Cardiac muscle cell (in vitro differentiated cells and primary cell): ENCODE results near the gene SLC5A8. TPM values are rescaled to one million over a fixed set of nuclear protein-coding genes. Genes with fewer than 3 reads are reported as not detected.

Experiments used
- DNase-seq, 2 donors: peaks; one replicate each; pipeline versions ENCODE4 v3.0.0 to v3.0.0-alpha.2; 2010 to 2017; ENCODE audit warnings: low read depth in 1 of 2, low spot score in 1 of 2
- H3K27ac ChIP-seq: fragments of 200-600 bp; sonication (generic); 2 replicates; pipeline ENCODE4 v1.5.1; 2016
- H3K27me3 ChIP-seq: fragments of 200-600 bp; sonication (generic); 2 replicates; pipeline ENCODE4 v1.6.0; 2016; ENCODE audit warnings: control low read depth
- H3K36me3 ChIP-seq: fragments of 200-600 bp; sonication (generic); 2 replicates; pipeline ENCODE4 v1.5.1; 2016; ENCODE audit warnings: control low read depth
- H3K4me1 ChIP-seq: fragments of 200-600 bp; sonication (generic); 2 replicates; pipeline ENCODE4 v1.8.1; 2017; ENCODE audit warnings: low read depth, mild to moderate bottlenecking, mixed run types
- H3K4me3 ChIP-seq: fragments of 200-600 bp; sonication (generic); 2 replicates; pipeline ENCODE4 v1.5.1; 2016; ENCODE audit warnings: mild to moderate bottlenecking
- H3K9me3 ChIP-seq: fragments of 200-600 bp; sonication (generic); 2 replicates; pipeline ENCODE4 v1.5.1; 2017; ENCODE audit warnings: low read depth, mild to moderate bottlenecking, control low read depth
- polyA plus RNA-seq: library from polyadenylated mRNA; unstranded; fragments of >200 nt; fragmentation: Nextera tagmentation; extraction: Ambion mirVana; gene quantifications from 2 replicates; pipeline ENCODE4 v1.2.1, GENCODE V29; 2016
- total RNA-seq: library from RNA; depleted of rRNA; stranded (reverse); fragments of >200 nt; gene quantifications from 2 replicates; pipeline ENCODE4 v1.2.3, GENCODE V29; 2016
- TF ChIP-seq, protein P1 (sequence below): IDR thresholded peaks from 2 replicates; pipeline ENCODE4 v1.5.1; 2012; ENCODE audit warnings: low read depth, mild to moderate bottlenecking, low read length

Gene SLC5A8, protein sequence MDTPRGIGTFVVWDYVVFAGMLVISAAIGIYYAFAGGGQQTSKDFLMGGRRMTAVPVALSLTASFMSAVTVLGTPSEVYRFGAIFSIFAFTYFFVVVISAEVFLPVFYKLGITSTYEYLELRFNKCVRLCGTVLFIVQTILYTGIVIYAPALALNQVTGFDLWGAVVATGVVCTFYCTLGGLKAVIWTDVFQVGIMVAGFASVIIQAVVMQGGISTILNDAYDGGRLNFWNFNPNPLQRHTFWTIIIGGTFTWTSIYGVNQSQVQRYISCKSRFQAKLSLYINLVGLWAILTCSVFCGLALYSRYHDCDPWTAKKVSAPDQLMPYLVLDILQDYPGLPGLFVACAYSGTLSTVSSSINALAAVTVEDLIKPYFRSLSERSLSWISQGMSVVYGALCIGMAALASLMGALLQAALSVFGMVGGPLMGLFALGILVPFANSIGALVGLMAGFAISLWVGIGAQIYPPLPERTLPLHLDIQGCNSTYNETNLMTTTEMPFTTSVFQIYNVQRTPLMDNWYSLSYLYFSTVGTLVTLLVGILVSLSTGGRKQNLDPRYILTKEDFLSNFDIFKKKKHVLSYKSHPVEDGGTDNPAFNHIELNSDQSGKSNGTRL
- total RNA-seq, result not detected in 2 replicates
- polyA plus RNA-seq, result not detected in 2 replicates

GRCh38 chr12:101209319-101210302 is at the start of gene SLC5A8:
Gene SLC5A8, minus strand, starts transcription at chr12:101210238. Its CDS starts 390 bp downstream, at chr12:101209848.
- Histone ChIP-seq H3K4me1 (no peaks in the 10 kb centered on the region), H3K4me3 (peak within 1 kb of the TSS; percentile 31), H3K27ac (no peak within 1 kb of the TSS), H3K36me3 (no peaks in the 10 kb centered on the region), H3K27me3 (peaks cover 40% of the 10 kb centered on the region), H3K9me3 (no peaks in the 10 kb centered on the region)
- TF ChIP-seq, protein P1, sequence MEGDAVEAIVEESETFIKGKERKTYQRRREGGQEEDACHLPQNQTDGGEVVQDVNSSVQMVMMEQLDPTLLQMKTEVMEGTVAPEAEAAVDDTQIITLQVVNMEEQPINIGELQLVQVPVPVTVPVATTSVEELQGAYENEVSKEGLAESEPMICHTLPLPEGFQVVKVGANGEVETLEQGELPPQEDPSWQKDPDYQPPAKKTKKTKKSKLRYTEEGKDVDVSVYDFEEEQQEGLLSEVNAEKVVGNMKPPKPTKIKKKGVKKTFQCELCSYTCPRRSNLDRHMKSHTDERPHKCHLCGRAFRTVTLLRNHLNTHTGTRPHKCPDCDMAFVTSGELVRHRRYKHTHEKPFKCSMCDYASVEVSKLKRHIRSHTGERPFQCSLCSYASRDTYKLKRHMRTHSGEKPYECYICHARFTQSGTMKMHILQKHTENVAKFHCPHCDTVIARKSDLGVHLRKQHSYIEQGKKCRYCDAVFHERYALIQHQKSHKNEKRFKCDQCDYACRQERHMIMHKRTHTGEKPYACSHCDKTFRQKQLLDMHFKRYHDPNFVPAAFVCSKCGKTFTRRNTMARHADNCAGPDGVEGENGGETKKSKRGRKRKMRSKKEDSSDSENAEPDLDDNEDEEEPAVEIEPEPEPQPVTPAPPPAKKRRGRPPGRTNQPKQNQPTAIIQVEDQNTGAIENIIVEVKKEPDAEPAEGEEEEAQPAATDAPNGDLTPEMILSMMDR, result no peak
- DNase-seq, result peak in 1 of 2 donors; percentile 31

- H3K4me3 ChIP-seq, result no peak overlapping the region
- TF ChIP-seq, protein P1, result no peak
- no peak overlapping the region for H3K27ac ChIP-seq
- DNase-seq, result no peak
- no peaks in the 10 kb centered on the region for H3K27me3 ChIP-seq
- H3K36me3 ChIP-seq, result no peaks in the 10 kb centered on the region
- H3K4me1 ChIP-seq, result peaks cover 11% of the 10 kb centered on the region
- H3K9me3 ChIP-seq, result no peaks in the 10 kb centered on the region
These were observed 47.3 kb upstream of the SLC5A8 start for GRCh38 chr12:101257357-101257756.

DNA sequence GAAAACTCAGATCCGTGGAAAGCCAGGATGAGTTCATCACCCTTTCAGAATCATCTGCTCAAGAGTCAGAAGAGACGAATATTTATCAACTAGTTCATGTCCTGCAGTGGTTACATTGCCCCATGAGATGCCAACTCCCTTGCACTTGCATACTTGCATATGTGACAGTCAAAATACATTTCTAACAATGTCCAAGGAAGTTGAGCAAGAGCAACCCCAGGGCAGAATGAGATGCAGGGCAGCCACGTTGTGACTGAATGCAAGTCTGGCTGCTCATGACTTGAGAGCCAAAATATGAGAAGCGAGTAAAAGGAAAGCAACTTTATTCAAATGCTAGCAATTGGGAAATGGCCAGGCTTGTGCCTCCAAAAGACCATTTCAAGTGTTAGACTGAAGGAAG is 46.2 kb upstream of the SLC5A8 start:
- Histone ChIP-seq H3K4me1 (peaks cover 11% of the 10 kb centered on the region), H3K36me3 (no peaks in the 10 kb centered on the region), H3K27ac (no peak overlapping the region), H3K9me3 (no peaks in the 10 kb centered on the region), H3K27me3 (no peaks in the 10 kb centered on the region), H3K4me3 (no peak overlapping the region)
- DNase-seq, result no peak
- TF ChIP-seq, protein P1, result no peak

GRCh38 chr12:101243616-101244015 is 33.6 kb upstream of the SLC5A8 start:
- TF ChIP-seq, protein P1, result no peak
- no peak for DNase-seq
- Histone ChIP-seq H3K4me1 (peaks cover 8% of the 10 kb centered on the region), H3K27me3 (no peaks in the 10 kb centered on the region), H3K9me3 (no peaks in the 10 kb centered on the region), H3K36me3 (no peaks in the 10 kb centered on the region), H3K4me3 (no peak overlapping the region), H3K27ac (no peak overlapping the region)

DNA sequence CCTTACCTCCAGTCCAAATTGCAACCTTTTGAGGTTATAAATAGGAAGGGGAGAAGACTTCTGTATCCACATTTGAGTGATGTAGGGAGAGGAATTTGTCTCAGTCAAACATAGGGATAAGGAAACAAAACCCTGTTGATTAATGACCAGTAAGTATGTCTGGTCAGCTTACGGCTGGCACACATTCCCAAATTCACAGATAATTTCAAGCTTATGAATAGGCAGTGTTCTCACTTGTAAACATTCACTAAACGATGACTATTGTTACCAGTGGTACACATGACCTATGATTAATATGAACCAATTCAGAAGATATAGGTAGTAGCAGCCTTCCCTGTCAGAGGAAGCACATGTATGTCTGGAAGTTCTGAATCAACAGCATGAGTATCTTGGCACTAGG is 33.0 kb upstream of the SLC5A8 start:
- TF ChIP-seq, protein P1, result no peak
- H3K4me3 ChIP-seq, result no peak overlapping the region
- no peaks in the 10 kb centered on the region for H3K27me3 ChIP-seq
- peaks cover 8% of the 10 kb centered on the region for H3K4me1 ChIP-seq
- peak in 1 of 2 donors; percentile 9 for DNase-seq
- peak overlapping the region; percentile 10 for H3K27ac ChIP-seq
- H3K9me3 ChIP-seq, result no peaks in the 10 kb centered on the region
- no peaks in the 10 kb centered on the region for H3K36me3 ChIP-seq
